ENCODE results near the gene CD34.

DNA sequence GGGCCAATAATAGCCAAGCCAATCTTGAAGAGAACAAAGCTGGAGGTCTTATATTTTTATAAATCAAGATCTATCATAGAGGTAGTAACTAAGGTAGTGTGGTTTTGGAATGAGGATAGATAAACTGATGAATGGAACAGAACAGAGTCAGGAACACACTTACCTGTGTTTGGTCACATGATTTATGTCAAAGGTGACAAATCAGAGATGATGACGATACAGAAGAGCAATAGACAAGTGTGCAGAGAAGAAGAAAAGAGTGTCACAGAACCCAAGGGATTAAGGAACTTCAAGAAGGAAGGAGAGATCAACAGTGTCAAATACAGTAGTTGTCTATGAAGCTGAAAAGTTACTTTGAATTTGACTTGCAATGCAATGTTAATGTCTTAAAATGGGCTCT, 16.1 kb upstream of the CD34 start:
- no peak for TF ChIP-seq TAF1 (IDR thresholded peaks at IDR 0.05; ENCODE audit: low read depth, low read length)
- no peak for TF ChIP-seq POLR2AphosphoS5 (IDR thresholded peaks at IDR 0.05; ENCODE audit: low read depth, low read length)
- no peak for TF ChIP-seq POLR2A (IDR thresholded peaks at IDR 0.05; ENCODE audit: low read depth, low read length)
- TF ChIP-seq POU2F2 (IDR thresholded peaks at IDR 0.05; ENCODE audit: low read depth, low read length) = no peak
